Mammary epithelial cell (primary cell): ENCODE results near the gene NEDD4.

ENCODE experiments used
- CTCF ChIP-seq, 2 donors: IDR thresholded peaks in 1 of 2; conservative IDR thresholded peaks in 1 of 2; 2 replicates each; pipeline ENCODE4 v1.5.1; 2011 to 2012; ENCODE audit warnings: inconsistent platforms in 2 of 2, low read length in 2 of 2, mild to moderate bottlenecking in 2 of 2, control low read depth in 1 of 2, low read depth in 1 of 2; ENCODE audit not compliant: insufficient read depth in 1 of 2; ENCODE audit errors: extremely low read depth in 1 of 2
- EZH2 ChIP-seq: IDR thresholded peaks from 2 replicates; pipeline ENCODE4 v1.6.1; 2012; ENCODE audit warnings: low read length, inconsistent platforms, borderline replicate concordance

DNA sequence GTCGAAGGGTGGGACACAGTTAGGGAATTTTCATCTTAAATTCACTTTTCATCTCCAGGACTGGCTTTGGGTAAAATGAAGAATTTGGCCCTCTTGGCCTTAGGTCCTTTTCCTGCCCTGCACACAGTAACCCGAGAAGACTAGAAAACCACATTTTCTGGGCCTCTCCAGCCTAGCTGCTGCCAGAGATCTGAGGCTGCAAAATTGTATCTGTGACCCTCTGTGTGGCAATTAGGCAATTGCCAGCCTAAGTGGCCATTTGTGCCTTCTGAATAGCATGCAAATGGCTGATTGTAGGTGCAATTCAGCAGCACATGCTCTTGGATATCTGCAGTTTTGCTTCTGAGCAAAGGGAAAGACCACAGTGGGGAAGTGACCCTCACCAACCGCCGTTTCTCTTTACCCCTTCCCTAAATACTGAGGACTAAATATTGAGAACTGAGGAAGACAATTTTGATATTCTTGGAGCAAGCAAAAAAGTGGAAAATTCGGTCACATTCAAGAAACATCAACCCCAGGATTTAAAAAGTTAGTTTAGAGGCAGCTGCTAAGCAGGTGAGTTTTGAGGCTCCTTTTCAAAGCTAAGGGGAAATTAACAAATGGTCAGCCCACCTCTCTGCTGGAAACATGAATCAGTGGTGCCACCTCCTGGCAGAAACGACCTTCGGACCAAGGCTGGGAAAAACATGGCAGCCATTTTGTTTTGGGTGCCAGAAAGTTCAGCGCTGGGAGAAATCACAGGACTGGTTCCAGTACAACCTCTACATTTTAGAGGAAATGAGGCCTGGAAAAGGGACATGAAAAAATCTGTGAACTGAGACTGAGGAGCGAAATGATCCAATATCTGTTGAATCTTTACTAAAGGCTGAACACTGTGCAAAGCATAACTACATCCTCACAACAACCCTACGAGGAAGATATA, 193.9 kb downstream of the NEDD4 start:
- peak; percentile 52 to 69 for TF ChIP-seq CTCF (conservative IDR thresholded peaks at IDR 0.05 in 1 of 2, IDR thresholded peaks at IDR 0.05 in 1 of 2; ENCODE audit: extremely low read depth in 1 of 2, insufficient read depth in 1 of 2, low read depth in 1 of 2, low read length in 2 of 2)
- TF ChIP-seq EZH2 = no peak
